H1 (cell line): ENCODE measurements around the gene MPP3. TPM values are rescaled to one million over a fixed set of nuclear protein-coding genes. Genes with fewer than 3 reads are reported as not detected.

Source experiments
- CTCF ChIA-PET: fragments of 300-600 bp; sonication (Branson Sonifier 250); formaldehyde crosslinking; loops from one replicate; lab custom pipeline; 2021; ENCODE audit not compliant: partially characterized antibody; lab: Charles Lee
- POLR2A ChIA-PET: fragments of 300-600 bp; sonication (Branson Sonifier 250); formaldehyde crosslinking; loops from one replicate; lab custom pipeline; 2021; ENCODE audit warnings: inconsistent platforms; ENCODE audit not compliant: partially characterized antibody; lab: Charles Lee
- DNase-seq, 2 experiments: peaks; one replicate each; pipeline versions ENCODE4 v3.0.0 to v3.0.0-alpha.2; 2010 to 2022; ENCODE audit warnings: low spot score in 2 of 2, low read depth in 1 of 2, mixed read lengths in 1 of 2
- FAIRE-seq: peaks from 2 replicates; lab custom pipeline; 2011; peaks lifted over from hg19 to GRCh38; lab: Jason Lieb, UNC
- H2AFZ ChIP-seq: 2 replicates; pipeline ENCODE4 v1.8.1; 2012; ENCODE audit warnings: low read length, inconsistent platforms
- H2AK5ac ChIP-seq: 2 replicates; pipeline ENCODE4 v1.6.1; 2013; ENCODE audit warnings: low read depth, low read length
- H2BK120ac ChIP-seq: replicated peaks from 2 replicates; pipeline ENCODE3; 2013; ENCODE audit warnings: low read depth, low read length, inconsistent platforms
- H2BK12ac ChIP-seq: 2 replicates; pipeline ENCODE4 v1.6.1; 2013; ENCODE audit warnings: low read depth, low read length
- H2BK15ac ChIP-seq: 2 replicates; pipeline ENCODE4 v1.6.1; 2013; ENCODE audit warnings: low read length
- H2BK20ac ChIP-seq: 2 replicates; pipeline ENCODE4 v1.6.1; 2013; ENCODE audit warnings: low read length
- H2BK5ac ChIP-seq: 2 replicates; pipeline ENCODE4 v1.6.1; 2013; ENCODE audit warnings: low read depth, low read length
- H3K14ac ChIP-seq: 2 replicates; pipeline ENCODE4 v1.6.1; 2013; ENCODE audit warnings: inconsistent platforms; ENCODE audit not compliant: insufficient read length
- H3K18ac ChIP-seq: 2 replicates; pipeline ENCODE4 v1.6.1; 2013; ENCODE audit warnings: low read length; ENCODE audit errors: extremely low read depth
- H3K23ac ChIP-seq: 2 replicates; pipeline ENCODE4 v1.6.1; 2013; ENCODE audit warnings: inconsistent platforms; ENCODE audit not compliant: insufficient read length
- H3K23me2 ChIP-seq: 2 replicates; pipeline ENCODE4 v1.6.1; 2013; ENCODE audit warnings: low read depth, low read length
- H3K27ac ChIP-seq: 2 replicates; pipeline ENCODE4 v1.6.1; 2011; ENCODE audit warnings: low read depth, low read length, inconsistent platforms
- H3K27me3 ChIP-seq, 4 experiments: replicated peaks in 1 of 4; 1 replicate in 1 of 4; 2 replicates in 3 of 4; pipeline versions ENCODE4 v1.6.1 to v1.8.1; 2011 to 2013; ENCODE audit warnings: low read length in 3 of 4, mild to moderate bottlenecking in 3 of 4, inconsistent platforms in 2 of 4, mixed read lengths in 2 of 4, moderate library complexity in 1 of 4; ENCODE audit not compliant: control insufficient read depth in 3 of 4, insufficient read depth in 3 of 4; ENCODE audit errors: extremely low read depth in 1 of 4
- H3K36me3 ChIP-seq, 4 experiments: 2 replicates each; pipeline versions ENCODE4 v1.6.1 to v1.8.1; 2011 to 2013; ENCODE audit warnings: mild to moderate bottlenecking in 4 of 4, low read length in 3 of 4, moderate library complexity in 2 of 4, control low read depth in 1 of 4, inconsistent platforms in 1 of 4; ENCODE audit not compliant: insufficient read depth in 4 of 4, control insufficient read depth in 2 of 4
- H3K4ac ChIP-seq: replicated peaks from 2 replicates; pipeline ENCODE3; 2013; ENCODE audit warnings: low read length, low read depth, mixed read lengths, inconsistent platforms; ENCODE audit not compliant: insufficient read length
- H3K4me1 ChIP-seq, 4 experiments: replicated peaks in 1 of 4; 1 replicate in 1 of 4; 2 replicates in 3 of 4; pipeline versions ENCODE4 v1.6.1 to v1.8.1; 2011 to 2013; ENCODE audit warnings: low read length in 3 of 4, inconsistent platforms in 2 of 4, mixed read lengths in 1 of 4; ENCODE audit not compliant: insufficient read depth in 4 of 4, control insufficient read depth in 3 of 4
- H3K4me2 ChIP-seq, 2 experiments: 2 replicates each; pipeline versions ENCODE4 v1.6.1 to v1.8.1; 2011 to 2013; ENCODE audit warnings: low read depth in 2 of 2, low read length in 2 of 2, control low read depth in 1 of 2, inconsistent platforms in 1 of 2, mild to moderate bottlenecking in 1 of 2; ENCODE audit not compliant: insufficient read depth in 1 of 2
- H3K4me3 ChIP-seq, 4 experiments: fragments of 200-600, 300-600 bp in 1 of 4; sonication (generic), shearing (Covaris generic), sonication (Bioruptor Twin) in 1 of 4; 2 replicates each; pipeline versions ENCODE4 v1.5.1 to v1.8.1; 2011 to 2016; ENCODE audit warnings: low read length in 4 of 4, low read depth in 3 of 4, control low read depth in 2 of 4, inconsistent platforms in 2 of 4, mild to moderate bottlenecking in 2 of 4, mixed read lengths in 1 of 4, moderate library complexity in 1 of 4; ENCODE audit not compliant: insufficient read depth in 2 of 4; ENCODE audit errors: extremely low read depth in 1 of 4
- H3K56ac ChIP-seq: replicated peaks from 2 replicates; pipeline ENCODE3; 2013; ENCODE audit warnings: low read depth, mild to moderate bottlenecking, mixed read lengths, low read length, inconsistent platforms; ENCODE audit not compliant: insufficient read length
- H3K79me1 ChIP-seq: 2 replicates; pipeline ENCODE4 v1.6.1; 2013; ENCODE audit warnings: low read depth, low read length, control low read depth
- H3K79me2 ChIP-seq, 2 experiments: 2 replicates each; pipeline versions ENCODE4 v1.6.1 to v1.8.1; 2012 to 2013; ENCODE audit warnings: low read length in 2 of 2, mild to moderate bottlenecking in 2 of 2, inconsistent platforms in 1 of 2; ENCODE audit not compliant: insufficient read depth in 2 of 2, control insufficient read depth in 1 of 2
- H3K9ac ChIP-seq, 4 experiments: replicated peaks in 1 of 4; 1 replicate in 1 of 4; 2 replicates in 3 of 4; pipeline versions ENCODE4 v1.6.1 to v1.8.1; 2011 to 2013; ENCODE audit warnings: low read depth in 3 of 4, low read length in 3 of 4, control low read depth in 2 of 4, mild to moderate bottlenecking in 2 of 4, moderate library complexity in 2 of 4, inconsistent platforms in 1 of 4; ENCODE audit errors: extremely low read depth in 1 of 4
- H3K9me3 ChIP-seq, 2 experiments: 2 replicates each; pipeline versions ENCODE4 v1.6.1 to v1.8.1; 2012 to 2013; ENCODE audit warnings: mild to moderate bottlenecking in 2 of 2, moderate library complexity in 2 of 2, control low read depth in 1 of 2, inconsistent platforms in 1 of 2, low read depth in 1 of 2, low read length in 1 of 2, mixed read lengths in 1 of 2; ENCODE audit not compliant: insufficient read depth in 2 of 2
- H4K20me1 ChIP-seq, 2 experiments: replicated peaks in 1 of 2; 2 replicates each; pipeline versions ENCODE3 to v1.8.1; 2011 to 2013; ENCODE audit warnings: inconsistent platforms in 2 of 2, low read length in 2 of 2, mild to moderate bottlenecking in 1 of 2; ENCODE audit not compliant: insufficient read depth in 2 of 2, control insufficient read depth in 1 of 2
- H4K5ac ChIP-seq: 2 replicates; pipeline ENCODE4 v1.6.1; 2013; ENCODE audit warnings: low read length, low read depth, mixed read lengths, inconsistent platforms; ENCODE audit not compliant: insufficient read length
- H4K8ac ChIP-seq: 2 replicates; pipeline ENCODE4 v1.8.0; 2013; ENCODE audit warnings: mild to moderate bottlenecking, moderate library complexity, low read length, inconsistent platforms; ENCODE audit not compliant: insufficient read depth; ENCODE audit errors: extremely low read depth
- H4K91ac ChIP-seq: replicated peaks from 2 replicates; pipeline ENCODE3; 2013; ENCODE audit warnings: low read length, mixed read lengths, inconsistent platforms; ENCODE audit not compliant: insufficient read length
- RAD21 ChIP-seq, 2 experiments: IDR thresholded peaks in 1 of 2; conservative IDR thresholded peaks in 1 of 2; 2 replicates each; pipeline ENCODE4 v1.6.1; 2011; ENCODE audit warnings: low read depth in 2 of 2, low read length in 2 of 2, improper control_type of control experiment in 1 of 2, inconsistent platforms in 1 of 2, mild to moderate bottlenecking in 1 of 2, moderate library complexity in 1 of 2
- WGBS, 2 experiments: shearing (Covaris generic) in 1 of 2; methylation state at CpG; one replicate each; pipeline versions ENCODE4 v1.1.6 to v1.1.7; 2013 to 2015; ENCODE audit warnings: low lambda C conversion rate in 2 of 2, mixed read lengths in 2 of 2, inconsistent platforms in 1 of 2, low coverage in 1 of 2, missing lambda C conversion rate in 1 of 2; ENCODE audit not compliant: insufficient replicate concordance in 2 of 2, insufficient coverage in 1 of 2, insufficient read length in 1 of 2; ENCODE audit errors: extremely low coverage in 1 of 2, missing lambda C conversion rate in 1 of 2; 5-methylcytosine and 5-hydroxymethylcytosine counted together
- polyA plus RNA-seq, 7 experiments: library from polyadenylated mRNA; depleted of rRNA in 3 of 7; stranded (reverse) in 5 of 7; unstranded in 2 of 7; fragments of >200 nt in 5 of 7; fragments of 200-250 nt in 2 of 7; gene quantifications; 1 replicate in 5 of 7; 2 replicates in 1 of 7; 4 replicates in 1 of 7; pipeline versions ENCODE4 v1.2.1 to v1.2.3, GENCODE V29; 2011 to 2013; ENCODE audit warnings: missing spikeins in 2 of 7, mixed read lengths in 2 of 7
- total RNA-seq: library from RNA; stranded (reverse); fragmentation: NEBNext Ultra II Directional; extraction: Animal tissue kit (Norgen Biotek cat#: 25700); gene quantifications from 2 replicates; pipeline ENCODE4 v1.2.1, GENCODE V29; 2021

MPP3 gene
- total and polyA plus RNA-seq, 2 of the 8 experiments (the other 6 are each of a cell fraction or from before 2014, with no cell fraction given) = 3.1 to 6.1 TPM

DNA sequence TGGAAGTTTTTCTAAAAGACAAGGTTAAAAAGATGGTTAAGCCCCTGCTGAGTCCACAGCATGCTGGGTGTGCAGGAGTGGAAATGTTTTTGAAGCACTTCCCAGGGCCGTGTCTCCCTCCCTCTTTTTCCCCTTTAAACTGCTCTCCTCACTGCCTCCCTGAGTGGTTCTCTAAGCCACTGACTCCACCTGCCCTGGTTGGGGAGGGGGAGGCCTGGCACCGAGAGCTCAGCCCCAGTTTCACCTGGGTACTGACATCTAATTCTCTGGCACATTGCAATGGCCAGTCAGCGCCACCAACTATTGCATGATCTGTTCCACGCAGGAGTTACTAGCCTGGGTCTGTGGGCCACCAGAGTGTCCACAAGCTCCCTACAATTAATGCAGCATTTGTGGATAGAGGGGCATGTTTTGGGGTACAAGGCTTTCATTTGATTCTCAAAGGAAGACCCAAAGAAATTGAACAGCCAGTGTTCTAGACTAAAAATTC, 22.7 kb downstream of the MPP3 start:
- no peak overlapping the region for H3K18ac ChIP-seq
- no peak overlapping the region for H2AK5ac ChIP-seq
- H3K9ac ChIP-seq = no peak overlapping the region
- H3K79me2 ChIP-seq = no peaks in the 10 kb centered on the region
- H3K14ac ChIP-seq = no peak overlapping the region
- no peaks in the 10 kb centered on the region for H3K79me1 ChIP-seq
- H2BK15ac ChIP-seq = no peak overlapping the region
- H3K36me3 ChIP-seq = no peaks in the 10 kb centered on the region
- FAIRE-seq = no peak
- no peak overlapping the region for H3K4me2 ChIP-seq
- TF ChIP-seq RAD21 (IDR thresholded peaks at IDR 0.05 in 1 of 2, conservative IDR thresholded peaks at IDR 0.05 in 1 of 2; ENCODE audit: low read depth in 2 of 2, low read length in 2 of 2) = no peak
- WGBS, 2 experiments = 81% methylated on average over 4 of the region's 4 CpGs; no CpG with 5 or more reads in 1 of the 2 experiments
- H3K4me3 ChIP-seq = no peak overlapping the region
- no peaks in the 10 kb centered on the region for H3K9me3 ChIP-seq
- H3K4ac ChIP-seq = no peak overlapping the region
- H3K56ac ChIP-seq = no peak overlapping the region
- H4K20me1 ChIP-seq = peaks cover 0 to 1% of the 10 kb centered on the region in 2 experiments
- no peak overlapping the region for H2BK12ac ChIP-seq
- peaks cover 0 to 4% (median 1%) of the 10 kb centered on the region in 4 experiments; a peak in 1 of 7 replicates for H3K4me1 ChIP-seq
- H2AFZ ChIP-seq = no peak overlapping the region
- POLR2A ChIA-PET = interaction anchor here (0.8 to 1.2 kb wide), 6 partner anchors 9 to 36 kb away, joined by 3 to 4 read pairs (median 4); partner anchors contain the start of genes CD300LG and DUSP3
- no peak overlapping the region for H4K91ac ChIP-seq
- no peaks in the 10 kb centered on the region for H3K23me2 ChIP-seq
- H3K27ac ChIP-seq = no peak overlapping the region
- no peaks in the 10 kb centered on the region for H3K27me3 ChIP-seq
- CTCF ChIA-PET = interaction anchor here (3.3 kb wide), 1 partner anchor 36 kb away, joined by 10 read pairs; the partner anchor contains the start of gene CD300LG
- no peak overlapping the region for H2BK120ac ChIP-seq
- no peak overlapping the region for H4K8ac ChIP-seq
- no peak for DNase-seq
- no peak overlapping the region for H2BK20ac ChIP-seq
- no peak overlapping the region for H4K5ac ChIP-seq
- no peak overlapping the region for H2BK5ac ChIP-seq
- H3K23ac ChIP-seq = no peak overlapping the region
